CD4-positive, alpha-beta T cell treated with Interferon alpha-2 for 1 hour (primary cell): ENCODE measurements around the gene SEC23IP.
"Not testable (repeated sequence)": the region's sequence is repeated elsewhere in the genome, so short reads cannot be mapped to it uniquely, and the experiment has no call there.

ENCODE experiments used
- DNase-seq, 2 donors: peaks; one replicate each; pipeline ENCODE4 v3.0.0-alpha.2; 2020 to 2022

SEC23IP gene

DNA sequence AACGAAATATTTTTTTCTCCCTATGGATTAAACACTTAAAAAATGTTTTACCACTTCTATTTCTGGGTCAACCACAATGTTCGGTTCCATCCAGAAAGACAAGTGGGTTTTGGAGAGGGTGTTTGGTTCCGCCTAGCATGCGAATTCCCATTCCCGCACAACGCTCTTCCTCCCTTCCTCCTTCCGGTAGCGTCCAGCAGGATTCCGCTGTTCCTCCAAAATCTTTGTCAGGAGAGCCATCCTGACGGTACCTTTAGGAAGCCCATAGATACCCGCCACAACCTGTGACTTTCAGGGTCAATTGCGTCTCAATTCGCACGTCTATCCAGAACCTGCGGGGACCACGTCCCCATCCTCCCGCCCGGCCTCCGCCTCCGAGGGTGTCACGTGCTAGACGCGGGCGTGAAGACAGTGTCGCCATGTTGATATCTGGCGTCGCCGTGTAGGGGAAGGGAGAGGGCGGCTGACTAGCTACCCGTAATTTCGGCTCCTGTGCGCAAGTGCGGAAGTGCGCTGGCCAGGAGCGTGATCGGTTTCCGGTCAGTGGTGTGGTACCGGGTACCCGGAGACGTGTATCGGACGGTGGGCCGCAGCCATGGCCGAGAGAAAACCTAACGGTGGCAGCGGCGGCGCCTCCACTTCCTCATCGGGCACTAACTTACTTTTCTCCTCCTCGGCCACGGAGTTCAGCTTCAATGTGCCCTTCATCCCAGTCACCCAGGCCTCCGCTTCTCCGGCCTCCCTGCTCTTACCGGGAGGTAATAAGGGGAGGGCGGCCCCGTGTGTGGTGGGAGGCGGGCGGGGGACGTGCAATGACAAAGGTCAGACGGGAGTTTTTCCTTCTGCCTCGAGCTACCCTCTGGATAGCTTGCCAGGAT lies at the start of gene SEC23IP:
Gene SEC23IP (plus strand): TSS at position 543 of the 878 bp plus-strand sequence. CDS start 53 bp downstream, at position 596.
- peak; percentile 91 to 92 for DNase-seq

DNA sequence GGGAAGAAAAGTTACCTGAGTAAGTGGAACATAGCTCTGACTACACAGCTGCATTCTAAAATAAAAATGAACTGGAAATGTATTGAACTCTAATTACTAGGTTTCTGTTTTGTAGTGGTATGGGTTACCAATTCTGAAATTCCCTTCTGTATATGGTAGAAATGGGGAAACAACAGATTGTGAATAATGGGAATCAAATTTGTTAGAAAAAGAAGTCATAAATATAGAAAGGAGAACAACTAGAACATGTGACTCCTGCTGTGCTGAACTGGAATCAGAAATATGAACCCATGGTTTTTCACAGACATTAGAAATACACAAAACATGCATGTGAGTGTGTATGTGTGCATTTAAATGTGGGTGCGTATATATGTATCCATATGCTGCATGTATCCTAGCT lies 46.9 kb upstream of the SEC23IP start:
- DNase-seq, result no peak

DNA sequence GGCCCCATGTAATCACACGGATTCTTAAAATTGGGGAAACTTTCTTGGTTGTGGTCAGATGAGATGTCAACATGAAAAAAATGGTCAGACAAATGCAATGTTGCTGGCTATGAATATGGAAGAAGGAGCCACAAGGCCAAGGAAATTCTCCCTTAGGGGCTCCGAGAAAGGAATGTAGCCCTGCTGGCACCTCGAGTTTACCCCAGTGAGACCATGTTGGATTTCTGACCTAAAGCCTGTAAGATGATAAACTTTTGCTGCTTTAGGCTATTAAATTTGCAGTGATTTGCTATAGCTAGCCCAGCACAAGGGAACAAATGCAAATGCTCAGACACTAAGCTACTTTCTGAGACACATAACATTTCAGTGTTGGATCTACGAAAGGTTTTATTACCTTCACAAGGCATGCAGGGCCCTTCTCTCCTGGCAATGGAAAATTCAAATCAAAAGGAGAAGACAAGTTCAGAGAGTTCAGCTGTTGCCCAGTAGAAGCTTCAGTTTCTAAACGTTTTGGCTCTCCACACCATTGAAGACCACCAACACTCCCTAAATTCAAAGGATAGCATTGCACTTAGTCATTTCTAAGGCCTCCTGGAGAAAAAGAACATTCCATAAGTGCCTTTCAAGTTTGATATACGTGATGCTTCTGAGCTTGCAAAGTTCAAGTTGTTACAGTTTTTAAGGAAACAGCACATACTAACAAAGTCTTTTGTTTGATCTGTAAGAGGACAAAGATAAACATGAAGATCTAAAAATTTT lies 43.3 kb upstream of the SEC23IP start:
- DNase-seq, result no peak

DNA sequence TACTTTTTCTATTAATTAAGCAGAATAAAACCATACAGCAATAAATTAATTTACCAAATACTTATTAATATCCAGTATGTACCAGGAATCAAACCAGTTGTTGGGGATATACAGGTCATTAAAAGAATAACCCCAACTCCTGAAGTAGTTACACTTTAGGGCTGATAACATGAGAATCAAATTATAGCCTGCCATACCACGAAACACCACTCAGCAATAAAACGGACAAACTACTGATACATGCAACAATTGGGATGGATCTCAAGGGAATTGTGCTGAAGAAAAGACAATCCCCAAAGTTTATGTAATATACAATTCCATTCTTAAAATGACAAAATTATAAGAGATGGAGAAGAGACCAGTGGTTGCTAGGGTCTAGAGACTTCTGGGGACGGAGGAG lies 42.6 kb upstream of the SEC23IP start:
- DNase-seq, result no peak

DNA sequence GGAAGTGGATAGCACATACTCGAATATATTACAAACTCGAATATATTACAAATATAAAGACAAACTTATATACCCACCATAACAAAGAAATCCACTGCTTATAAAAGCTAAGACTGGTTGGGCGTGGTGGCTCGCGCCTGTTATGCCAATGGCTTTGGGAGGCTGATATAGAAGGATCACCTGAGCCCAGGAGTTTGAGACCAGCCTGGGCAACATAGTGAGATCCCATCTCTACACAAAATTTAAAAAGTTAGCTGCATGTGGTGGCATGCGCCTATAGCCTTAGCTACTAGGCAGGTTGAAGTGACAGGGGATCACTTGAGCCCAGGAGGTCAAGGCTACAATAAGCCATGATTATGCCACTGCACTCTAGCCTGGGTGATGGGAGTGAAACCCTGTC lies 40.3 kb upstream of the SEC23IP start:
- DNase-seq, result no peak

DNA sequence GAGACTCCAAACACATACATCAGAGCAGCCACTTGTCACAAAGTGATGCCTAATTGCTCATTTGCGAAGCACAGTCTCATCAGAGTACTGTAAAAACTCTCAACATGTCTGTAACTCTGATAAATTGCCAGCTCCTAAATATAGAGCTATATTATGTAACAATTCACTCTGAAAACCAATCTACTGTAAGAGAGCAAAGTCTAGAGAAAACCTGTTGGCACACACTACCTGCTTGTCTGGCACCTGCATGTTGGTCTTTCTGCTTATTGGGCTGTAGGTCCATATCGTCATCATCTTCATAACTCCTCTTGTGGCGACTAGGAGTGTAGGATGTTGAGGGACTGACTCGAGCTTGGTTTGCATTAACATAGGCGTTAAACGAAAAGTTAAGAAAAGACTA lies 39.7 kb upstream of the SEC23IP start:
- DNase-seq, result no peak

DNA sequence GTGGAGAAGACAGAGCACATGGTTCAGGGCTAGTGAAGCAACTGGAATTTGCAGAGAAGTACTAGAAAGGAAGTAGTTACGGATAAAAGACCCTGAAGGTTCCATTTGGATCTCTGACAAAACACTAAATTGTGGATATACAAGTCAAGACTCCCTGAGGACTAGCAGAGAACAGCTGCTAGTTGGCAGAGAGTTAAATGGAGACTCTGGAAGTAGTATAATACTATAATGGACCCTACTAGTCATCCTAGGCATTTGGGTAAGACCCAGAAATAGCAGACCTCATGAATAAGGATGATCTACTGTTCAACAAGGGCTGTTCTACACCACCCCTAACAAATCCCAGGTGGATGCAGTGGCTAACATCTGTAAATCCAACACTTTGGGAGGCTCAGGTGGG lies 39.0 kb upstream of the SEC23IP start:
- no peak for DNase-seq

DNA sequence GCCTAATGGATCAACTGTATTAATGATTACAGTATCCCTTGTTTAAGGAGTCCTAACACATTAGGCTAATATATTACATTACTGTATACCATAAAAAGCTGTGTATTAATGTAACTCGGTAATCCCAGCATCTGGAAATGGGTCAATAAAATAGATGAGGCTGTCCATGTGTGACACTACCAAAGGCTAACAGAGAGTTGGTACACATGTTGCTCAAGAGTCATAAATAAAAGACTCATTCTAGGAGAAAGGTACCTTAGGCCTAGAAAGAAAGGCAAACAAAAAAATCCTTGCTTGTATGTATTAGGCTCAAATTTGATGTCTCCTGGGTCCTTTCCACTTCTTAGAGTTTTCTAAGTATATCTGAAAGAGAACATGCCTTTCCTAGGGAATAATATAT lies 34.5 kb upstream of the SEC23IP start:
- DNase-seq, result no peak

DNA sequence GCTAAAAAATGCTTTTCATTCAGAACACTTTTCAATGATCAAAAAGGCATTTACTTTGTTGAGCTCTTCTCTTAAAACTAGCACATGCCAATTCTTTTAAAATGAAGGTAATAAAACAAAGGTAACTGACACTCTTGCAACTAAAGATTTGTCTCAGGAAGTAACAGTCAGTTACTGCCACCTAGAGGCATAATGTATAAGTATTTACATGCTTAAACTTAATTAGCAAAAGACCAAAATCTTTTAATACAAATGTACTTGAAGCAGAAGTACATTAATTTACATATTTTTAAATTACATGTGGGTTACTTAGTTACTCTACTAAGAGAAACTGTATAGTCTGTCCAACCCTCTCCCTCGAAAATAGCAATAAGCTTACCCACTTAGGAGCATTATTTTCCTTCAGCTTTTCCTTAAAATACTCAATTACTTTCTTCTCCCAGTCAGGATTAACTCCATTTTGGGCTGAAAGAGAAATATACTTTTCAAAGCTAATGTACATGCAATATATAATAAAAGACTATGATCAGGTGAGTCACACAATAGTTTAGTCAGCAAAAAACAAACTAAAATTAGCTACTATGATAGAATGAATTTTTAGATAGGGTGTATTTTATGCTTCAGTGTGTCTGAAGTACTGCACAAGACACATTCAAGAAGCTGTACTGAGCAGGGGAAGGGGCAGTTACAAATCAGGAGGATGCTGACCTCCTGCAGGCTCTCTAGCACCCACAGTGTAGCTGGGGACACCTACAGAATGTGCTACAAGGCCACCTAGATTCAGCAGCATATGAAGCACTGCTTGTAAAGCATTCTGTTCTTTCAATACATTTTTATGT lies 32.9 kb upstream of the SEC23IP start:
- peak in 1 of 2 donors; percentile 68 for DNase-seq

DNA sequence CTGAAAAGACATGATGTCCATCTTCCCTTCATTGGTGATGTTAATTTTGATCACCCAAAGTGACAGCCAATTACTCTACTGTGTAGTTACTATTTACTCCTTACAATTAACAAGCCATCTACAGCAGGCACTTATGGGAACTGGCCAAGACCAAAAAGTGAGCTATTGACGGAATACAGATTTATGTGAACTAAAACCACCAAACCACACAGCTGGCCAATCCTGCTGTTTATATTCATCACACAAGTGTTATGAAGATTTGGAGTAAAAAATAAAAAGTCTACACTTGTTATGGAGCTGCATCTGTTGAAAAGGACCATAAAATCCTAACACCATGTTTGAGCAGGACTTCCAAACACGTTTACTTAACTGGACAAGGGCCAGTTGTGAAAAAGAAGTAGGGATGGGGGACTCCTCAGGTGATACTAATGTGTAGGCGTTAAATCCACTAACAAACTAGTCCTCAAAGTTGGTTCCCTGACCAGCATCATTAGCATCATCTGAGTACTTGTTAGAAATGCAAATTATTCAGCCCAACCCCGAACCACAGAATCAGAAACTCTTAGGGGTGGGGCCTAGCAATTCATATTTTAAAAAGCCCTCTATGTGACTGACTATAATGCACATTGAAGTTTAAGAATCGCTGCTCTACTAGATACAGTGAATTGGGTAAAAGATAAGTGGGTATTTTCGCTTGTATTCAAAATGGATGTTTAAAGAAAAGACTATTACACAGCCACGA lies 31.5 kb upstream of the SEC23IP start:
- DNase-seq, result no peak

DNA sequence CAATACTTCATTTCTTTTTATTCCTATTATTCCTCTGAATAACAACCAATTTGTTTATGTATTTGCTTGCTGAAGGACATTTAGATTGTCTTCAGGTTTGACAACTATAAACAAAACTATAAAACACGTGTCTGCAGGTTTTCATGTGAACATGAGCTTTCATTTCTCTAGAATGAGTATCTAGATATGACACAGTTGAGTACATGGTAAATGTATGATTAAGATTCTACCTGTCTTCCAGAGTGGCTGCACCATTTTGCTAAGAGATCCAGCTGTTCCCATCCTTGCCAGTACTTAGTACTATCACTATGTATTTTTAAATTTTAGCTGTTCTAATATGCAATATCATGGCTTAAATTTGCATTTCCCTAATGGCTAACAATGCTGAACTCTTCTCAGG lies 30.0 kb upstream of the SEC23IP start:
- no peak for DNase-seq

DNA sequence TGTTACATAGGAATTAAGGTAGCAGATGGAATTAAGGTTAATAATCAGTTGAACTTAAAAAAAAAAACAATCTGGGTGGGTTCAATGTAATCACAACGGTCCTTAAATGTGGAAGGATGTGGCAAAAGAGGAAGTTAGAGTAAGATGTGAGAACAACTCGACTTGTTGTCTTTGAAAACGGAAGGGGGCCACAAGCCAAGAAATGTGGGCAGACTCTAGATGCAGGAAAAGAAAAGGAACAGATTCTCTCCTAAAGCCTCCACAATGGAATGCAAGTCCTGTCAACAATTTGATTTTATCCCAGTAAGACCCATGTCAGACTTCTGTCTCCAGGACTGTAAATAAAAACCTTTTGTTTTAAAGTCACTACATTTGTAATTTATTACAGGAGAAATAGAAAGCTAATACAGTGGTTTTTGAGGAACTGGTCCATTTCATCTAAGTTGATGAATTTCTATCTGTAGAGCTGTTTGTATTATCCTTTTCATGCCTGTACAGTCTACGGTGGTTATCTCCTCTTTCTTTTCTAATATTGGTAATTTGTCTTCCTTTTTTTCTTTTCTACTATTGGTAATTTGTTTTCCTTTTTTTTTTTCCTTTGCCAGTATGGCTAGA lies 28.5 kb upstream of the SEC23IP start:
- DNase-seq, result no peak

DNA sequence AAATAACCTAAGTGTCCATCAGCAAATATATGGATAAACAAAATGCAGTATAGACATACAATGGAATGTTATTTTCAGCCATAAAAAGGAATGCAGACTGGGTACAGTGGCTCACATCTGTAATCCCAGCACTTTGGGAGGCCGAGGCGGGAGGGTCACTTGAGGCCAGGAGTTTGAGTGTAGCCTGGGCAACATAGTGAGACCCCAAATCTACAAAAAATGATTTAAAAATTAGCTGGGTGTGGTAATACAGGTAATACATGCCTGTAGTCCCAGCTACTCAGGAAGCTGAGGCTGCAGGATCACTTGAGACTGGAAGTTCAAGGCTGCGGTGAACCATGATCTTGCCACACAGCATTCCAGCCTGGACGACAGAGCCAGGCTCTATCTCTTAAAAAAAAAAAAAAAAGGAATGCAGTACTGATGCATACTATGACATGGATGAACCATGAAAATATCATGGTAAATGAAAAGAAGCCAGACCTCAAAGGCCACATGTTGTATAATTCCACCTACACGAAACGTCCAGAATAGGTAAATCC lies 26.8 kb upstream of the SEC23IP start:
- no peak for DNase-seq

DNA sequence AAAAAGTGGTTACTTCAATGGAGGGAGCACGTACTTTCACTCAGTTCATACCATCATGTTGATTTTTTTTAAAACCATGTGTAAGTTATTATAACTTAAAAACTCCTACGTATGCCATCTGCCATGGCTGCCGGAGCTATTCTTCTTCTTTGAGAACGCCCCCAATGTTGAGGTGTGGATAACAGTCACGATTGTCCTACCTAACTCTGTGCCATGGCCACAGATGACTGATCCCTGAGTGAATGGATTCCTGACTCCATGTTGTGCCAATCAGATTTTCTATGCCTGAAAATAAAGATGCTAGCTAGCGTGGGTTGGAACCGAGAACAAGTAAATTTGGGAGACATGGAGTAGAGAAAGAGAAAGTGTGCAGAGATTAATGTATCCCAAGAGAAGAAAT lies 25.2 kb upstream of the SEC23IP start:
- DNase-seq, result no peak

DNA sequence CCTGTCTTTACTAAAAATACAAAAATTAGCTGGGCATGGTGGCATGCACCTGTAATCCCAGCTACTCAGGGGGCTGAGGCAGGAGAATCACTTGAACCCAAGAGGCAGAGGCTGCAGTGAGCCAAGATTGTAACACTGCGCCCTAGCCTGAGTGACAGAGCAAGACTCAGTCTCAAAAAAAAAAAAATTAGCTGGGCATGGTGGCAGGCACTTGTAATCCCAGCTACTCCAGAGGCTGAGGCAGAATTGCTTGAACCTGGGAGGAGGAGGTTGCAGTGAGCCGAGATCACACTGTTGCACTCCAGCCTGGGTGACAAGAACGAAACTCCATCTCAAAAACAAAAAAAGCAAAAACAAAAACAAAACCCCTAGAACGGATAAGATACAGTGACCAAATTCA lies 23.1 kb upstream of the SEC23IP start:
- not testable (repeated sequence) for DNase-seq

DNA sequence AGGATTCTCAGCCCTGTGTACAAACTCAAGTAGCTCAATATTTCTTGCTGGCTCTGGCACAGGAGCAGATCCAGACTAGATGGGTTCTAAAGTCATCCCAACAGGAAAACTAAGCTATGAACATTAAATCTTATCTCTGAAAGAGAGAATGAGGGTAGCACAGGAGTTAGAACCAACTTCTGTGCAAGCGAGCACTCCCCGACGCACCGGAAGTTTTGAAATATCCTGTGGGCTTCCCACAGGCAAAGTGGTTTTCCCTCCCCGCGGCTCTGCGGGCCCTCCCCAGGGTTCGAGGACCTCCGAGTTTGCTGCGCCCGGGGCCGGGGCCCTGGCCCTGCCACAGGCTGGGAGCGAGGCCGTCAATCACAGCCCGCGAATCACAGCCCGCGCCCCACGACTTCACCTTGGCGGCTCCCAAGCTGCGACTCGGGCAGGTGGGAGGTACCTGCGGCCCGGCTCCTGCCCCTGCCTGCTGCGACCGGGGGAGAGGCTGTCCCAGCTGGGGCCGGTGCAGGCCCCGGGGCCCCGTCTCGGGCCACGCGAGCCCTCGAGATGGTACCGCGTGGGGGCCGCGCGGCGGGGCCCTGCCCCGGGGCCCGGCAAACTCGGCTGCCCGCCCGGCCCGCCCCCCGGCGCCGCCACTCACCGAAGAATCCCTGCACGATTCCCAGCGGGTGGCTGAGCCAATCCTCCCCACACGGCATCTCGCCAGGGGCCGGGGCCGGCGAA lies 20.5 kb upstream of the SEC23IP start:
- peak; percentile 33 to 64 for DNase-seq

DNA sequence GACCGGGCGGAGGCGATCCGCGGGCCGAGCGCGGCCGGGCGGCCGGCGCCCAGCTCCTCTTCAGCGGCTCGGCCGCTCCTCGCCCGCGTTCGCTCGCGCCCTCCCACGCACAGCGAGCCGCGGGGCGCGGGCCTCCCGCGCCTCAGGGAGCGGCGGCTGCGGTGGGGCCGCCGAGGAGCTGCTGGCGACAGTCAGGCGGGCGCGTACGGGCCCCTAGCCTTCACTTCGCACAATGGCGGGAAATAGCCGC lies 20.0 kb upstream of the SEC23IP start, which contains the start of gene MCMBP:
Gene MCMBP (minus strand): TSS at position 234 of the 250 bp plus-strand sequence. CDS start 259 bp downstream, outside the sequence.
- DNase-seq, result no peak

DNA sequence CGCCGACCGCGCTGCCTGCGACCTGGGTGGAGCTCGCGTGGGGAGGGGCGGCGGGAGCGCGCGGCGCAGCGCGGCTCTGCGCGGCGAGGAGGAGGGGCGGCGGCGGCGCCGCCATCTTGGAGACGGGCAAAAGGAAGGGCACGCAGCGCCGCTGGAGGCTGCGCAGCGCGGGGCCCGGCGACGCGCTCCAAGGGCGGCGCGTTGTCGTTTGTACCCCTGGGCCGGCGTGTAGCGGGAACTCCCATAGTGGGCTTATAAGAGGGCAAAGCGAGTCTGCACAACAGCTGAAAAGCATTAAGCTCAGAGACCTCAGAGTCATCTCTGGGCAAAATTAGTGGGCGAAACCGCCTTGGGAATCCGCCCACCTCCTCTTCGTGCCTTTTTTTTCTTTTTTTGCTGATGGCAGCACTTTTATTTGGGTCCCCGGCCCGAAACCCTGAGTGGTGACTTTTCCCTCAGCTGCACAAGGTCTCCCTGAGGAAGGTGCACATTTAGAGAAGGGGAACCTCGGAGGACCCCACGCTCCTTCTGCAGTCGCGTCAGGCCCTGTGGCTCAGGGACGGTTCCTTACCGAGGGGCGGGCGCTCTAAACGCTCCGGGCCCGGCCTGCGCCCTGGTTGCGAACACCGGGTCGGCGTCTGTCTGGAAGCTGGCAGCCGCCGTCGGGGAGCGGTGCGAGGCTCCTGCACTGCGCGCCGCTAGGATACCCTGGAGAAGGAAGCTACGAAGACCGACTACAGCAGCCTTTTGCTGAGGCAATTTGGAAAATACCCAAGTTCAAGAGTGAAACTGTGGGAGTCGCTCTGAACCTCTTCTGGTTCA lies 19.5 kb upstream of the SEC23IP start:
- DNase-seq, result peak; percentile 87 to 92

DNA sequence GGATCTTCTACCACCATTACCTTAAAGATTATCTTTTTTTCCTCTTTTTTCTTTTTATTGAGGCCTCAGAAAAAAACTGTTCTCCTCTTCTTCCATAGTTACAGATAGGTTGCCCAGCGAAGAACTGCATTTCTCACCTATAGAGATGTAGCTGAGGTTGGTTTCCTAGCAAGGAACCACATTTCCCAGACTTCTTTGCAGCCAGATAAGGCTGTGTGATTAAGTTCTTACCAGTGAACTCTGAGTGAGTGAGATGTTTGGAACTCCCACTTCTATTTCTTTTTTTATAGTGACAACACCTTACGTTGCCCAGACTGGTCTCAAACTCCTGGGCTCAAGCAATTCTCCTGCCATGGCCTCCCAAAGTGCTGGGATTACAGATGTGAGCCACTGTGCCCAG lies 14.0 kb upstream of the SEC23IP start:
- DNase-seq, result no peak
